SK-N-SH treated with all-trans-retinoic acid at 6 μM for 48 hours (cell line): ENCODE results near the gene CACNA2D4.

Experiments
- ATAC-seq: fragments of 200-7000 bp; cut with Tn5 transposase; 3 replicates; pipeline ENCODE4 v1.9.1; 2020; ENCODE audit warnings: mild to moderate bottlenecking, moderate library complexity
- ARNTL ChIP-seq: fragments of 450-650 bp; formaldehyde crosslinking; IDR thresholded peaks from 2 replicates; pipeline ENCODE4 v1.5.0; 2020; ENCODE audit warnings: low read depth, mild to moderate bottlenecking, moderate library complexity, borderline replicate concordance
- BACH2 ChIP-seq: fragments of 250-450 bp; sonication (Bioruptor Pico); IDR thresholded peaks from 2 replicates; pipeline ENCODE4 v1.9.0; 2021; ENCODE audit warnings: mild to moderate bottlenecking, borderline replicate concordance
- CREB5 ChIP-seq: fragments of 250-450 bp; sonication (Bioruptor Pico); IDR thresholded peaks from 2 replicates; pipeline ENCODE4 v1.5.1; 2020; ENCODE audit warnings: low read depth, mild to moderate bottlenecking, moderate library complexity
- CSDC2 ChIP-seq: fragments of 250-450 bp; sonication (Bioruptor Pico); IDR thresholded peaks from 2 replicates; pipeline ENCODE4 v1.5.0; 2020; ENCODE audit warnings: mild to moderate bottlenecking, moderate library complexity
- CSRNP3 ChIP-seq: fragments of 250-450 bp; sonication (Bioruptor Pico); IDR thresholded peaks from 2 replicates; pipeline ENCODE4 v1.5.1; 2021; ENCODE audit warnings: mild to moderate bottlenecking, moderate library complexity
- ESRRG ChIP-seq: fragments of 250-450 bp; sonication (Bioruptor Pico); IDR thresholded peaks from 2 replicates; pipeline ENCODE4 v1.6.1; 2021; ENCODE audit warnings: mild to moderate bottlenecking
- ISL1 ChIP-seq: fragments of 250-450 bp; sonication (Bioruptor Pico); IDR thresholded peaks from 2 replicates; pipeline ENCODE4 v2.1.2; 2022; ENCODE audit warnings: mild to moderate bottlenecking, moderate library complexity
- PATZ1 ChIP-seq: fragments of 250-450 bp; sonication (Bioruptor Pico); IDR thresholded peaks from 2 replicates; pipeline ENCODE4 v1.8.0; 2020; ENCODE audit warnings: mild to moderate bottlenecking, moderate library complexity, borderline replicate concordance
- POU6F1 ChIP-seq: fragments of 250-450 bp; sonication (Bioruptor Pico); IDR thresholded peaks from 2 replicates; pipeline ENCODE4 v1.8.0; 2021; ENCODE audit warnings: low read depth, mild to moderate bottlenecking, moderate library complexity, borderline replicate concordance
- RARB ChIP-seq: fragments of 250-450 bp; sonication (Bioruptor Pico); IDR thresholded peaks from 2 replicates; pipeline ENCODE4 v1.8.0; 2021; ENCODE audit warnings: mild to moderate bottlenecking, moderate library complexity
- SNAI2 ChIP-seq: fragments of 250-450 bp; sonication (Bioruptor Pico); IDR thresholded peaks from 2 replicates; pipeline ENCODE4 v1.5.0; 2020; ENCODE audit warnings: mild to moderate bottlenecking, moderate library complexity
- TSHZ2 ChIP-seq: fragments of 250-450 bp; sonication (Bioruptor Pico); IDR thresholded peaks from 2 replicates; pipeline ENCODE4 v1.5.0; 2020; ENCODE audit warnings: mild to moderate bottlenecking, moderate library complexity
- ZFP3 ChIP-seq: fragments of 250-450 bp; sonication (Bioruptor Pico); IDR thresholded peaks from 2 replicates; pipeline ENCODE4 v1.5.0; 2020; ENCODE audit warnings: mild to moderate bottlenecking, moderate library complexity
- ZFP30 ChIP-seq: fragments of 450-650 bp; formaldehyde crosslinking; IDR thresholded peaks from 2 replicates; pipeline ENCODE4 v1.5.0; 2022; ENCODE audit warnings: mild to moderate bottlenecking, moderate library complexity
- ZNF70 ChIP-seq: fragments of 450-650 bp; formaldehyde crosslinking; IDR thresholded peaks from 2 replicates; pipeline ENCODE4 v1.5.0; 2020; ENCODE audit warnings: mild to moderate bottlenecking, moderate library complexity

Gene CACNA2D4

GRCh38 chr12:1846421-1847405 is 71.7 kb downstream of the CACNA2D4 start:
- TF ChIP-seq CREB5 (CRISPR knock-in tag) (no peak), RARB (CRISPR knock-in tag) (no peak)
- no peak for ATAC-seq

- no peak for ATAC-seq
Observed at GRCh38 chr12:1845886-1846285, 72.6 kb downstream of the CACNA2D4 start.

More at GRCh38 chr12:1845886-1846285, 72.6 kb downstream of the CACNA2D4 start:
- TF ChIP-seq ZFP3 (CRISPR knock-in tag) (no peak), CSDC2 (CRISPR knock-in tag) (no peak), CSRNP3 (CRISPR knock-in tag) (no peak), ZNF70 (CRISPR knock-in tag) (no peak), SNAI2 (CRISPR knock-in tag) (no peak), TSHZ2 (no peak), PATZ1 (CRISPR knock-in tag) (no peak), CREB5 (CRISPR knock-in tag) (no peak), POU6F1 (CRISPR knock-in tag) (no peak), RARB (CRISPR knock-in tag) (no peak), ZFP30 (CRISPR knock-in tag) (no peak), BACH2 (CRISPR knock-in tag) (no peak), ISL1 (CRISPR knock-in tag) (no peak), ESRRG (CRISPR knock-in tag) (no peak), ARNTL (no peak)
